OCI-LY3 (cell line): ENCODE results near the gene POLN.

Experiments
- CTCF ChIP-seq: fragments of 200-600, 300-600 bp; sonication (generic); IDR thresholded peaks from 2 replicates; pipeline ENCODE4 v1.5.1; 2014; ENCODE audit warnings: antibody characterized with exemption, low read length, low read depth
- EZH2phosphoT487 ChIP-seq: fragments of 200-600 bp; shearing (Covaris generic); IDR thresholded peaks from 2 replicates; pipeline ENCODE4 v1.6.1; 2018; ENCODE audit warnings: antibody characterized with exemption, mixed run types, low read depth

GRCh38 chr4:2259036-2259540, 17.2 kb upstream of the POLN start:
- TF ChIP-seq CTCF (no peak), EZH2phosphoT487 (no peak)
